Stimulated activated CD8-positive, alpha-beta memory T cell treated with anti-CD3 and anti-CD28 coated beads, Interleukin-7, amount 100 ng/mL, for 1 hour (primary cell): ENCODE data around the gene SYT12.

ENCODE experiments used
- DNase-seq, 2 donors: peaks; one replicate each; pipeline ENCODE4 v3.0.0-alpha.2; 2020; ENCODE audit warnings: low read depth in 2 of 2

The SYT12 gene

DNA sequence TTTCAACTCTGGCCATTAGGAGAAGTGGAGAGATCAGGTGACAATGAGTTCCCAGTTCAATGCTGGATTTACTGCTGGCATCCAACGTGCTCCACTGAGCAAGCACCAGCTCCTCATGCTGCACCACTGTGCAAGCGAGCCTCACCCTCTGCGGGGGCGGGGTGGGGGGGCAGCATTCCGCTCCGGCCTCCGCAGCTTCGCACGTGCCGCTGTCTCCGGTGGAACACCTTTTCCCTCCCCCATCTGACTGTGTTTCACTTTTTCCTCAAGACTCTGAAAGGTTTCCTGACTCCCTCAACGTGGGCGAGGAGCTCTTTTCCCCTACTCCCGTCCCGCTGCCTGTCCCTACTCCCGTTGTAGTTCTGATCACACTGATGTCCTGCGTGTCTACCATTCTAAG, 32.9 kb downstream of the SYT12 start:
- no peak for DNase-seq

- DNase-seq, result no peak
These were observed 33.6 kb downstream of the SYT12 start, which contains the start of gene RHOD for GRCh38 chr11:67056267-67057204. Gene RHOD (plus strand): TSS chr11:67056847. CDS start chr11:67056903, 56 bp downstream.

DNA sequence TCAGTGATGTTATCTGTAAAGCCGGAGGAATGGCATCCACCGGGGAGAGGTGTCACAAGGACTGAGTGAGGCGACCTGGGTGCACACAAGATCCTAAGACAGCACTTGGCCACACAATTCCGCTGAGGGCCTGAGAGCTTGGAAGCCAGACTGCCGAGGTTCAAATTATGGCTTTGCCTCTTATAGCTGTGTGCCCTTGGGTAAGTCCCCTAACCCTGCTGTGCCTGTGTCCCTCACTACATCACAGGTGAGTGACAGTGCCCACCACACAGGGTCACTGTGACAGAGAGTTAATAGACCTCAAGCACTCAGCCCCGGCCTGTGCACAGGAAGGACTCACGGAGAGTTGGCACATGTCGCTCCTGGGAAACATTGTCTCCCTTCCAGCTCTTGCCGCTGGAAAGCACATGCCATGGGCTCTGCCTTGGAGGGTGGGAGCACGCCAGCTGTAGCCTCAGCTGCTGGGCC, 34.3 kb downstream of the SYT12 start:
- DNase-seq, result no peak

DNA sequence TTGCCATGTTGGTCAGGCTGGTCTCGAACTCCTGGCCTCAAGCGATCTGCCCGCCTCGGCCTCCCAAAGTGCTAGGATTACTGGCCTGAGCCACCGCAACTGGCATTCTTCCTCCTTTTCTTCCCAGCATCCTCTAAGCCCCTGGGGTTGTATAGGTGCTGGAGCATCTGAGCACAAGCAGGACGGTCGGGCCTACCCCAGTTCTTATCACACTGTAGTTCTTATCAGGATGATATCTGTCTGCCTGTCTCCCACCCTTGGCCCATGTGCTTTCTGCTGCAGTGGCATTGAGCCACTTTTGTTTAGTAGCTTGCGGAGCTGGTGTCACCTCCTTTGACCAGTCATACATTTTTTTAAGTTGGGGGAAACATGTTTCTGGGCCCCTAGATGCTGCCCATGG, 35.6 kb downstream of the SYT12 start:
- DNase-seq, result no peak

GRCh38 chr11:67059671-67060070, 36.7 kb downstream of the SYT12 start:
- DNase-seq, result no peak

- no peak for DNase-seq
These were observed 37.2 kb downstream of the SYT12 start for GRCh38 chr11:67060111-67060522.

DNA sequence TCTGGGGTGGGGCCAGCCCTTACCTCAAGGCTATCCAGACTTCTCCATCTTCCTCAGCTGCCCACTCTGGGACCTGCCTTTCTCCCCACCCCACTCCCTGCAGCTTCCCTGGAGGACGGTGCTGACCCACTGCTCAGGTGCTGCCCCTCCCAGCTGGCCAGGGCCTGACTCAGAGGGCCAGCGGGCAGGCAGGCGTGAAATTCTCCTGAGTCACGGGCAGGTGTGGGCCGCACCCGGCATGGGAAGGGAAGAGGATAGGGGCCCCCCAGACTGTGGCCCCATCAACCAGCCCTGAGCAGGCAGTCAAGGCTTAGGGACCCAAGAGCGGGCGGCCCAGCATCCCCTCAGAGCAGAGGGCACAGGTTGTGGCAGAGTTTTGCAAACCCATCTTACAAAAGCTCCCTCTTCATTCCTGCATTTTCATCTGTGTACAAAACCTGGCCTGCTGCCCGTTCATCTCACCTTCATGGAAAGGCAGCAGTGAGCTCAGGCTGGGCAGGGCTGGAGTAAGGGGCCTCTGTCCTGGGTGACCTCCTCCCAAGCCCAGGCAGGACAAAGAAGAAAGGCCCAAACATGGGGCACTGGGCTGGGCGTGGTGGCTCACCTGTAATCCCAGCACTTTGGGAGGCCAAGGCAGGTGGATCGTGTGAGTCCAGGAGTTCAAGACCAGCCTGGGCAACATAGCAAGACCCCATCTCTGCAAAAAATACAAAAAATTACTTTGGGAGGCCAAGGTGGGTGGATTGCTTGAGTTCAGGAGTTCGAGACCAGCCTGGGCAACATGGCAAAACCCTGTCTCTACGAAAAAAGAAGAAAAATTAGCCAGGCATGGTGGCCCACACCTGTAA, 39.8 kb downstream of the SYT12 start:
- no peak for DNase-seq

GRCh38 chr11:67066333-67066709, 43.4 kb downstream of the SYT12 start:
- DNase-seq, result no peak

- peak; percentile 31 to 55 for DNase-seq
These were observed 48.7 kb downstream of the SYT12 start for GRCh38 chr11:67071420-67072284.

DNA sequence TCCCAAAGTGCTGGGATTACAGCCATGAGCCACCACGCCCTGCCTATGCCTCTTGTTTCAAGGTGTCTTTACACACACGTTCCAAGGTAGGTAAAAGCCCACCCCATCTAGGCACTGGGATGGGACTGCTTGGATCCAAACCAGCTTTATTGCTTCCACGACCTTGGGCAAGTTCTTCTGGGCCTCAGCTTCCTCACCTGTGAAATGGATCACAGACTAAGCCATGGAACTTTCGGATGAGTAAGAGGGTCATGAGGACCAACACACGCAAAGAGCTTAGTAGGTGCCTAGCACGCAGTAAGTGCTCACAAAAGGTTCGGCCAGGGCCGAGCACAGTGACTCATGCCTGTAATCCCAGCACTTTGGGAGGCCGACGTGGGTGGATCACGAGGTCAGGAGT, 49.4 kb downstream of the SYT12 start:
- DNase-seq, result no peak

GRCh38 chr11:67073908-67074307, 51.0 kb downstream of the SYT12 start:
- DNase-seq, result no peak

DNA sequence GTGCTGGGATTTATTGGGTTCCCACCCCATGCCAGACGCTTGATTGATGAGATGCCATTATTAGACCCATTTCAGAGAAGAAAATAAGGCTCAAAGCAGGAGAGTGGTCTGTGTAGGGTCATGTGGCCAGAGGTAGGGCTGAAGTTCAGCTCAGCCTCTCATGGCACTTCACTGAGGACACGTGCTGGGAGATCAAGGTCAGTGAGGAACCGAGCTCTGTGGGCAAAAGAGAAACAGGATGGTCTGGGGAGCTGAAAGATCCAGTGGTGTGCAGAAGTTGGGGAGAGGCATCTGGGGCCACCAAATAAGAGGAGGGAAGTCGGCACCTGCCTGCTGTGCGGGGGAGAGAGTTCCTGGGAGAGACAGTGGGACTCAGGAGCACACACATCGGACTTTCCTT, 53.3 kb downstream of the SYT12 start:
- DNase-seq, result no peak

- no peak for DNase-seq
These were observed 56.3 kb downstream of the SYT12 start for GRCh38 chr11:67079065-67079705.

DNA sequence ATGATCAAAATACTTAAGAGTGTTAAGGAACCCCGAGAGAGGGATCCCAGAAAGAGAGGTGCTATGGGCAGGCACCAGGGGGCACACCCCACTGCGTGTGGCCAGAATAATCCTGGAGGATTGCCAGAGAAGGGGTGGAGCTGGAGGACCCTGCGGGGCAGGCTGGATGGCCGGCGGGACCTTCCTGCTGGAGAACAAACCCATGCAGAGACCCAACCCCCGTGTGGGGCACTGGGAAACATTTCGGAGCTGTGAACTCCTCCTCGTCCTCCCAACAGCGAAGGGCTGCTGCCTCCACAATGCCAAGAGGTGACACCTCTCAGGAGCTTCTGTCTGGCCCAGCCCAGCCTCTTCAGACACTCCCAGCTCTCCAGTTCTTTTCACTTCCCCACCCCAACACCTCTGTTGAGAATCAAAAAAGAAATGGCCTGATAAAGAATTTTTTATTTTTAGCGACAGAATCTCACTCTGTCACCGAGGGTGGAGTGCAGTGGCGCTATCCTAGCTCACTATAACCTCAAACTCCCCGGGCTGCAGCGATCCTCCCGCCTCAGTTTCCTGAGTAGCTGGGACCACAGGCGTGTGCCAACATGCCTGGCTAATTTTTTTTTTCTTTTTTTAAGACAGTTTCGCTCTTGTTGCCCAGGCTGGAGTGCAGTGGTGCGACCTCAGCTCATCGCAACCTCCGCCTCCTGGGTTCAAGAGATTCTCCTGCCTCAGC, 59.3 kb downstream of the SYT12 start:
- no peak for DNase-seq

DNA sequence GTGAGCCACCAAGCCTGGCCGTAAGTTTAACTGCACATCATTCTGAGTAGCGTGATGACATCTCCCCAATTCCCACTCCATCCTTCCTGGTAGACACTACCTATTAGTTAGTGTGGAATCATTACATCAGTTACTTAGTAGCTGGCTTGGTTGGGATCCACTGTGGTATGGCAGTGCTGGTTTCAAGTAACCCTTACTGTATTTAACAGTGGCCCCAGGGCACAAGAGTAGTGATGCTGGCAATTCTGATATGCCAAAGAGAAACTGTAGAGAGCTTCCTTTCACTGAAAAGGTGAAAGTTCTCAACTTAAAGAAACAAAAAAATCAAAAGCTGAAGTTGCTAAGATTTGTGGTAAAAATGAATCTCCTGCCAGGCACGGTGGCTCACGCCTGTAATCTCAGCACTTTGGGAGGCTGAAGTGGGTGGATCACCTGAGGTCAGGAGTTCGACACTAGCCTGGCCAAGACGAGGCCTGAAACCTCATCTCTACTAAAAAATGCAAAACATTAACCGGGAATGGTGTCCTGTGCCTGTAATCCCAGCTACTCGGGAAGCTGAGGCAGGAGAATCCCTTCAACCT, 60.9 kb downstream of the SYT12 start:
- DNase-seq, result no peak

DNA sequence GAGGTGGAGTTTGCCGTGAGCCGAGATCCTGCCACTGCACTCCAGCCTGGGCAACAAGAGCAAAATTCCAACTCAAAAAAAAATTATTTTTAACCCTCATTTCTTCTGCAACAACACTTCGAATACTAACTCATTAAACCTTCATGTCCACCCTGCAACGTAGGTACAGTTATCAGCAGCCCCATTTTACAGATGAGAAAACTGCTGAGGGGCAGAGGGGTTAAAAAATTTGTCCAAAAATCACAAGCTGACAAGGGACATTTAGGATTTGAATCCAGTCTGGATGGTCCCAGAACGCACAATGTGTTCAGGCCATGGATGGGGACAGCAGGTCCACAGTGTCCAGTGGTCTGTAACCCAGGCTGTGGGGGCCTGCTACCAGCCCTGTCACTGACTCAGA, 62.7 kb downstream of the SYT12 start:
- DNase-seq, result no peak

GRCh38 chr11:67090717-67091116, 67.8 kb downstream of the SYT12 start:
- no peak for DNase-seq

- DNase-seq, result no peak
These were observed 72.2 kb downstream of the SYT12 start for GRCh38 chr11:67095214-67095507.

- DNase-seq, result no peak
These were observed 76.0 kb downstream of the SYT12 start for GRCh38 chr11:67098799-67099429.

DNA sequence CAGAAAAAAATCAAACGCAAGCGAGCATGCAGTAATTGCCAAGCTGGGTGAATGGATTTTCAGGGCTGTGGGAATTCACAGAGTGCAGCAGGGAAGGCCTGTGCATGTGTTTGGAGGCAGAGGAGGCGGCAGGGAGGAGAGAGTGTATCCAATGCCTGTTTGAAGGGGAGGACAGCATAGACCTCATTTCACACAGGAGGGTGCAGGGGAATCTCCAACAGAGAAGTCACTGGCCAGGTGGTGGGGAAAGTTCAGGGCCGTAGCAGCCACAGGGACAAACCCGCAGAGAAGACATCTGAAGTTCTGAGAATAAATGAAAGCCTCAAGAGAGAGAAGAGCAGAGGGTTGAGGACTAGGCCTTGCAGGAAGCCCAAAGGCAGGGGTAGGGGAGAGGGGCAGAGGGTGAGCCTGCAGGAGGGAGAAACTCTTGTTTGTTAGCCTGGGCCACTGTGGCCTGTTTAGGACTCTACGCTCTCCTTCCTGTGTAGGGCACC, 76.9 kb downstream of the SYT12 start:
- DNase-seq, result no peak
